Activated CD8-positive, alpha-beta memory T cell treated with anti-CD3 and anti-CD28 coated beads, Interleukin-2, amount 50 U/mL, for 1 hour (primary cell): ENCODE measurements around the gene PPP2R2C.

Experiments used
- DNase-seq: peaks from one replicate; pipeline ENCODE4 v3.0.0-alpha.2; 2020; ENCODE audit errors: extremely low read depth

PPP2R2C gene

GRCh38 chr4:6347511-6348045 lies 124.8 kb downstream of the PPP2R2C start:
- no peak for DNase-seq

- DNase-seq, result no peak
These were observed 125.9 kb downstream of the PPP2R2C start for GRCh38 chr4:6346373-6347110.

- no peak for DNase-seq
These were observed 126.5 kb downstream of the PPP2R2C start for GRCh38 chr4:6345866-6346265.

- no peak for DNase-seq
These were observed 127.2 kb downstream of the PPP2R2C start for GRCh38 chr4:6345096-6345830.

GRCh38 chr4:6343939-6344408 lies 128.4 kb downstream of the PPP2R2C start:
- no peak for DNase-seq

- no peak for DNase-seq
These were observed 129.7 kb downstream of the PPP2R2C start for GRCh38 chr4:6342530-6343293.

GRCh38 chr4:6341696-6342095 lies 130.7 kb downstream of the PPP2R2C start:
- DNase-seq, result no peak

- no peak for DNase-seq
These were observed 131.9 kb downstream of the PPP2R2C start for GRCh38 chr4:6340446-6341015.

- DNase-seq, result no peak
These were observed 132.5 kb downstream of the PPP2R2C start for GRCh38 chr4:6339818-6340445.

- DNase-seq, result no peak
These were observed 133.2 kb downstream of the PPP2R2C start for GRCh38 chr4:6338951-6339817.

- no peak for DNase-seq
These were observed 134.1 kb downstream of the PPP2R2C start for GRCh38 chr4:6338175-6338950.

GRCh38 chr4:6337331-6337935 lies 135.0 kb downstream of the PPP2R2C start:
- DNase-seq, result no peak

- no peak for DNase-seq
These were observed 136.2 kb downstream of the PPP2R2C start for GRCh38 chr4:6336166-6336565.

- DNase-seq, result no peak
These were observed 137.3 kb downstream of the PPP2R2C start for GRCh38 chr4:6335040-6335590.

GRCh38 chr4:6334203-6334887 lies 138.1 kb downstream of the PPP2R2C start:
- no peak for DNase-seq

GRCh38 chr4:6333301-6334202 lies 138.9 kb downstream of the PPP2R2C start:
- DNase-seq, result no peak

GRCh38 chr4:6332669-6333050 lies 139.8 kb downstream of the PPP2R2C start:
- no peak for DNase-seq
